ENCODE measurements around the gene NXPH2.

Gene NXPH2

DNA sequence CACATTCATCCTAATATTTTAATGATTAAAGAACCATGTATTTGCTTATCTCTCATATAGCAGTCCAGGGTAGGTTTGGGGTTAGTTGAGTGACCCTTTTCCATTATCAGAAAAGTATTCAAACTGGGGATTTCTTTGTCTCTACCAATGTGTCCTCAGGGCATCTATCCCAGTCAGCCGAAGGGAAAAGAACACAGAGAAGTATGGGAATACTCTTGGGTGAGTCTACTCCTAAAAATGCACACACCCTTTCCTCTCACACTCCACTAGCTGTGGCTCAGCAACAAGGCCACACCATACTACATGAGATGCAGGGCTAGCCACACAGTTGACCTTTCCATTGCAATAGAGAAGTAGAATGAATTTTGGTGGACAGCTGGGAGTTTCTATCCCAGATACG lies 114.3 kb downstream of the NXPH2 start:
- H3K9ac ChIP-seq (ENCODE audit: low read length): no peak overlapping the region
- H3K4me3 ChIP-seq (ENCODE audit: low read depth, low read length, poor library complexity, severe bottlenecking): no peak overlapping the region
- no peaks in the 10 kb centered on the region for H3K79me2 ChIP-seq (ENCODE audit: insufficient read depth, low read length)
- H3K4me1 ChIP-seq (ENCODE audit: insufficient read depth, low read length, severe bottlenecking): no peaks in the 10 kb centered on the region
- no peaks in the 10 kb centered on the region for H3K9me2 ChIP-seq (ENCODE audit: low read depth, low read length)
- no peak overlapping the region for H3K4me2 ChIP-seq (ENCODE audit: low read length)
- H3K27ac ChIP-seq (ENCODE audit: low read depth, low read length, poor library complexity, severe bottlenecking): no peak overlapping the region
- no peaks in the 10 kb centered on the region for H4K20me1 ChIP-seq (ENCODE audit: insufficient read depth, low read length)
- TF ChIP-seq, protein P1, sequence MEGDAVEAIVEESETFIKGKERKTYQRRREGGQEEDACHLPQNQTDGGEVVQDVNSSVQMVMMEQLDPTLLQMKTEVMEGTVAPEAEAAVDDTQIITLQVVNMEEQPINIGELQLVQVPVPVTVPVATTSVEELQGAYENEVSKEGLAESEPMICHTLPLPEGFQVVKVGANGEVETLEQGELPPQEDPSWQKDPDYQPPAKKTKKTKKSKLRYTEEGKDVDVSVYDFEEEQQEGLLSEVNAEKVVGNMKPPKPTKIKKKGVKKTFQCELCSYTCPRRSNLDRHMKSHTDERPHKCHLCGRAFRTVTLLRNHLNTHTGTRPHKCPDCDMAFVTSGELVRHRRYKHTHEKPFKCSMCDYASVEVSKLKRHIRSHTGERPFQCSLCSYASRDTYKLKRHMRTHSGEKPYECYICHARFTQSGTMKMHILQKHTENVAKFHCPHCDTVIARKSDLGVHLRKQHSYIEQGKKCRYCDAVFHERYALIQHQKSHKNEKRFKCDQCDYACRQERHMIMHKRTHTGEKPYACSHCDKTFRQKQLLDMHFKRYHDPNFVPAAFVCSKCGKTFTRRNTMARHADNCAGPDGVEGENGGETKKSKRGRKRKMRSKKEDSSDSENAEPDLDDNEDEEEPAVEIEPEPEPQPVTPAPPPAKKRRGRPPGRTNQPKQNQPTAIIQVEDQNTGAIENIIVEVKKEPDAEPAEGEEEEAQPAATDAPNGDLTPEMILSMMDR (IDR thresholded peaks at IDR 0.05; ENCODE audit: low read length): no peak
- no peak for TF ChIP-seq EZH2 (IDR thresholded peaks at IDR 0.05; ENCODE audit: borderline replicate concordance, low read length)
- no peaks in the 10 kb centered on the region for H3K27me3 ChIP-seq (ENCODE audit: insufficient read depth, low read length)
- no peaks in the 10 kb centered on the region for H3K9me3 ChIP-seq (ENCODE audit: low read length)
- H3K36me3 ChIP-seq (ENCODE audit: insufficient read depth, low read length): no peaks in the 10 kb centered on the region
- no peaks in the 10 kb centered on the region for H3F3A ChIP-seq (ENCODE audit: insufficient read depth, low read length)
- H2AFZ ChIP-seq (ENCODE audit: low read length): no peak overlapping the region

DNA sequence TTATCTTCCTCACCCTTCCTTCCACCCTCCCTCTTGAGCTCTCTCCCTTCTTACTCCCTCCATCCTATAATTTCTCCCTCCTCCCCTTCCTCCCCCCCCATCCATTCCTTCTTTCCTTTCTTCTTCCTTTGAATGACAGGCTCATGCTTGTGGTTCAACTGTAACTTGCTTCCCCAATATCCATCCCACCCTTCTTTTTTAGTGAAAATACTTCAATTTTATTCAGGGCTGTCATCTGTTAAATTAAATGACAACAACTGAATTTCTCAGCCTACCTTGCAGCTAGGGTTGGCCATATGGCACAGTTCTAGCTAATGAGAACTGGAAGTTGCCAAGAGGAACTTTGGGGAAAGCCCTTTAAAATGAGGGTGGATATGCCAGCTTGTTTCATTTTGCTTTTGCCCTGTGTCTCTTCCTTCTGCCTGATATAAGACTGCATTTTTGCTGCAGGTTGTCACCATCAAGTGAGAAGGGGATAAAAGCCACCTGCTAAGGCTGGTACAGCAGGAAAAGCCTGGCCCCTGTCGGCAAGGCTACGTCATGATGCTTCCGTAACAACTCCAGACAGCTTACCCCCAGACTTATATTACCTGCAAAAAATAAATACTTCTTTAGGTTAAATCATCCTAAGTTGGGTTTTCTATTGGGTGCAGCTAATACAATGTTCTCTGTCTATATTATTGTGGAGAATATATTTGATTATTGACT lies 121.8 kb downstream of the NXPH2 start:
- Histone ChIP-seq H3K79me2 (ENCODE audit: insufficient read depth, low read length) (no peaks in the 10 kb centered on the region), H4K20me1 (ENCODE audit: insufficient read depth, low read length) (no peaks in the 10 kb centered on the region), H3K9ac (ENCODE audit: low read length) (no peak overlapping the region), H3K27me3 (ENCODE audit: insufficient read depth, low read length) (no peaks in the 10 kb centered on the region), H3K9me2 (ENCODE audit: low read depth, low read length) (no peaks in the 10 kb centered on the region), H3F3A (ENCODE audit: insufficient read depth, low read length) (no peaks in the 10 kb centered on the region), H3K9me3 (ENCODE audit: low read length) (no peaks in the 10 kb centered on the region), H2AFZ (ENCODE audit: low read length) (no peak overlapping the region), H3K36me3 (ENCODE audit: insufficient read depth, low read length) (no peaks in the 10 kb centered on the region), H3K4me1 (ENCODE audit: insufficient read depth, low read length, severe bottlenecking) (no peaks in the 10 kb centered on the region), H3K4me2 (ENCODE audit: low read length) (no peak overlapping the region), H3K27ac (ENCODE audit: low read depth, low read length, poor library complexity, severe bottlenecking) (no peak overlapping the region), H3K4me3 (ENCODE audit: low read depth, low read length, poor library complexity, severe bottlenecking) (no peak overlapping the region)
- TF ChIP-seq, protein P1 (IDR thresholded peaks at IDR 0.05; ENCODE audit: low read length): no peak
- TF ChIP-seq EZH2 (IDR thresholded peaks at IDR 0.05; ENCODE audit: borderline replicate concordance, low read length): no peak

DNA sequence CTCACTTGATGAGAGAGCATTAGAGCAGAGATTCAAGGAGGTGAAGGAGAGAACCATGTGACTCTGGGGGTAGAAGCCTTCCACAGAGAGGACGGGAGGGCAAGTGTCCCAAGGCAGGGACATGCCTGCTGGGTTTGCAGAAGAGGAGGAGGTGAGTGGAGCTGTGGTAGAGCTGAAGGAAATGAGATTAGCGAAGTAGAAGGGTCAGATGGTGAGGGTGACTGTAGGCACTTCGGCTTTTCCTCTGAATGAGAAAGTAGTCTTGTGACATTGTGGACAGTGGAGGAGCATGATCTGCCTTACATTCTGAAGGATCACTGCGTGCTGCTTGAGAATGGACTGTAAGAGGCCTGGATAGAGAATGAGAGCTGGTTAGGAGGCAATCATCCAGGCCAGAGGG lies 126.0 kb downstream of the NXPH2 start:
- Histone ChIP-seq H3K36me3 (ENCODE audit: insufficient read depth, low read length) (no peaks in the 10 kb centered on the region), H3K9me2 (ENCODE audit: low read depth, low read length) (no peaks in the 10 kb centered on the region), H3K4me3 (ENCODE audit: low read depth, low read length, poor library complexity, severe bottlenecking) (no peak overlapping the region), H3F3A (ENCODE audit: insufficient read depth, low read length) (no peaks in the 10 kb centered on the region), H3K4me2 (ENCODE audit: low read length) (no peak overlapping the region), H3K27ac (ENCODE audit: low read depth, low read length, poor library complexity, severe bottlenecking) (no peak overlapping the region), H3K27me3 (ENCODE audit: insufficient read depth, low read length) (0 out of 2 replicates have a peak, but pooled peaks cover 6% of the 10 kb centered on the region), H3K4me1 (ENCODE audit: insufficient read depth, low read length, severe bottlenecking) (no peaks in the 10 kb centered on the region), H2AFZ (ENCODE audit: low read length) (no peak overlapping the region), H3K9me3 (ENCODE audit: low read length) (no peaks in the 10 kb centered on the region), H3K9ac (ENCODE audit: low read length) (no peak overlapping the region), H3K79me2 (ENCODE audit: insufficient read depth, low read length) (no peaks in the 10 kb centered on the region), H4K20me1 (ENCODE audit: insufficient read depth, low read length) (no peaks in the 10 kb centered on the region)
- TF ChIP-seq, protein P1 (IDR thresholded peaks at IDR 0.05; ENCODE audit: low read length): no peak
- TF ChIP-seq EZH2 (IDR thresholded peaks at IDR 0.05; ENCODE audit: borderline replicate concordance, low read length): no peak
